ENCODE measurements around the gene CLEC4G.
"Not testable (repeated sequence)": the region's sequence is repeated elsewhere in the genome, so short reads cannot be mapped to it uniquely, and the experiment has no call there.

CLEC4G gene

DNA sequence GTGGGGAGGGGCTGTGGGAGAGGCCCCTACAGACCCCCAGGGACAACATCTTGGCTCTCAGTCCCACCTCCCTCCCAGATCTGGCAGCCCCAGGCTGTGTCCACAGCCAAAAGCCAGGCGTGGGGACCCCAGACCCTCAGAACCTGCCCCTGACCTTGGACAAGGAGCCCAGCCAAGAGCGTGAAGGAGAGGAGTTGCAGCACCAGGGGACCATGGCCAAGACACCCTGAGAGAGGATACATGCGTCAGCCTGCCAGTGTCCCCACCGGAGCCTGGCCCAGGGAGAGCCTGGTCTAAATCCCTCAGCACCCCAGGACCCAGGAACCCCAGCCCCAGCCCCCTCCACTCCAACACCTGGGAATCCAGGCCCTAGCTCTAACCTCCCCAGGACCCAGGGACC lies 14.4 kb upstream of the CLEC4G start:
- DNase-seq: not testable (repeated sequence)

GRCh38 chr19:7744871-7745650 lies 13.2 kb upstream of the CLEC4G start:
- DNase-seq: no peak

- no peak for DNase-seq
Measured at GRCh38 chr19:7744199-7744786, 12.4 kb upstream of the CLEC4G start.

- DNase-seq: no peak
Measured at GRCh38 chr19:7743425-7743841, 11.5 kb upstream of the CLEC4G start.

DNA sequence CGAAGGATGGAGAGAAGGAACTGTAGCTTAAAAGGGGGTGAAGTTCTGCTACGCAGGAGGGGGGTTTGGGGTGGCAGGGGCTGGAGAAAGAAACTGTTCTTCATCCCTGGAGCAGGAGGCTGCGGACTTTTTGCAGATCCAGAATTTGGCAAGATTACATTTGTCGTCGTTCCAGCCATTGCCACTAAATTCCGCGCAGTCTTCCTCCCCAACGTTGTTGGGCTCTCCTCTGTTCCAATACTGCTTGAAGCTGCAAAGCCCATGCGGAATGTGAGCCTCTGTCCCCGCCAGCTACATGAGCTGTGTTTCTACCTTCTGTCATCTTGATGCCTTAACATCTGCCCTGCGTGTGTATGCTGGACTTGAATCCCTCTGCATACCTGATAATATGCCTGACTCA lies 11.1 kb upstream of the CLEC4G start:
- no peak for DNase-seq

DNA sequence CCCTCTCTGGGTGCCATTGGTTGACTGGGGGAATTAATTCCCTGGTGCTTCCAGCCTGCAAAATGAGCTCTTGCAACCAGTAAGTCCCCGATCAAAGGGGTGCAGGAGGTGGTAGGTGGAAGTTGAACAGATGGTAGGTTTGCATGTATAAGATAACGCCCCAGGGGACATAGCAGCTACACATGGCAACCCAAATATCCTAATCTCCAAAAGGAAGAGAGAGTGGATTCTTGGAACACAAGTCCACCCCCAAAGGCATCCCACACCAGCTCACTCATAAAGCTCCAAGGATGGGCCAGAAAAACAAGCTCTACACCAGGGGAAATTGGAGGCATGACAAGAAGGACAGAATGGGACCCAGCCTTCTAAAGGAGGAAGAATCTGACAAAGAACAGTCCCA lies 10.7 kb upstream of the CLEC4G start:
- no peak for DNase-seq

DNA sequence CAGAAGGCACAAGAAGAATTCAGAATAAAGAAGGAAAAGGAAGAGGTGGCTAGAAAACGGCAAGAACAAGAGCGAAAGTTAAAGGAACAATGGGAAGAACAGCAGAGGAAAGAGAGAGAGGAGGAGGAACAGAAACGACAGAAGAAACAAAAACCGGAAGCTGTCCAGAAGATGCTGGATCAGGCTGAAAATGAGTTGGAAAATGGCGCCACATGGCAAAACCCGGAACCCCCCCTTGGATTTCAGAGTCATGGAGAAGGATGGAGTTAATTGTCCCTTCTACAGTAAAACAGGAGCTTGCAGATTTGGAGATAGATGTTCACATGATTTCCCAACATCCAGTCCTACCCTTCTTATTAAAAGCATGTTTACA lies 8.8 kb upstream of the CLEC4G start:
- DNase-seq: no peak

DNA sequence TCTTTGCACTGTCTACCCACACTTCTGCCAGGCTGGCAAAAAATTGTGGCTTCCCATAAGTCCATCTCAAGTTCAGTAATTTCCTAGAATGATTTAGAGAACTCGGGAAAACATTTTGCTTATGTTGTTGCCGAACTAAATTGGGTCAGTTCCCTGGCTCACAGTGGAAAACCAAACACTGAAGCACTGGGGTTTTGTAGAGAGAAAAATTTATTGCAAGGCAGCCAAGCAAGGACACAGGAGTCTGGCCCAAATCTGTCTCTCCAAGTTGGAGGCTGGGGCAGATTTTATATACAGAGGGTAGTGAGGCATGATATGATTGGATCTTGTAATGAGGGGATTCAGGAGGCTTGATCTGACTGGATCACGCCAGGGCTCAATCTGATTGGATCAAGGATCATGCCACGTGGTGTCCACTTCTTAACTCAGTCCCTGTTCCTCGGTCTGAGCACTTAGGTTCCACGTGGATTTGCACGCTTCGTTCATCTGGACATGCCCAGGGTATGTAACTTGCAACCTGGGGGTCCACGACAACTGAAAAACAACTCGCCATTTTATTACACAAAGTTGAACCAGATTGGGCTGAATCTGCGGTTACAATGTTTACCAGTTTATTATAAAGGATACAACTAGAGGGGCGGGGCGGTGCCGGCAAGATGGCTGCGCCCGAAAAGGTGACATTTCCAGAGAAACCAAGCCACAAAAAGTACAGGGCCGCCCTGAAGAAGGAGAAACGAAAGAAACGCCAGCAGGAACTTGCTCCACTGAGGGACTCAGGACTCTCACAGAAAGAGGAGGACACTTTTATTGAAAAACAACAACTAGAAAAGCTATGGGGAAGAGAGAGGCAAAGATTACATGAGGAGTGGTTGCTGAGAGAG lies 8.1 kb upstream of the CLEC4G start:
- no peak for DNase-seq

DNA sequence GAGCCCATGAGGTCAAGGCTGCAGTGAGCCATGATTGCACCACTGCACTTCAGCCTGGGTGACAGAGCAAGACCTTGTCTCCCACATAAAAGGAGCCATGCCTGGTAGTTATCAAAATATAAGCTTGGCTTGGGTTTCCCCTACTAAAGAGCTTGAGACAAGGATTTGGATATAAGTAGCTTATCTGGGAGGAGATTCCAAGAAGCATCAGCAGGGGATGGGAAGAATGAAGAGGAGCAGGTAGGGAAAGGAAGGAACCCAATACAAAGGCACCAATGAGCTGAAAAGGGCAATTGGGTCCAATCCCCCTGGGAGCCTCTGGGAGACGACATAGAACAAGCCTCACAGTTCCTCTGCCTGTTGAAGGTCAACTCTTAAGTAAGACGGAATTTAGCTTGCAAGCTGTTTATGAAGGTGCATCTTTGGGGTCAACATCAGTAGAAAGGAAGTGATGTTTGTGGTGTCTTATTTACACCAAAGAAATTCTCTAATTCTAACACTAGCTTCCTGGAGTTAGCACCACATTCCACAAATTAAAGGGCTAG lies 7.4 kb upstream of the CLEC4G start:
- no peak for DNase-seq

- DNase-seq: no peak
Measured at GRCh38 chr19:7738023-7738422, 6.1 kb upstream of the CLEC4G start.

DNA sequence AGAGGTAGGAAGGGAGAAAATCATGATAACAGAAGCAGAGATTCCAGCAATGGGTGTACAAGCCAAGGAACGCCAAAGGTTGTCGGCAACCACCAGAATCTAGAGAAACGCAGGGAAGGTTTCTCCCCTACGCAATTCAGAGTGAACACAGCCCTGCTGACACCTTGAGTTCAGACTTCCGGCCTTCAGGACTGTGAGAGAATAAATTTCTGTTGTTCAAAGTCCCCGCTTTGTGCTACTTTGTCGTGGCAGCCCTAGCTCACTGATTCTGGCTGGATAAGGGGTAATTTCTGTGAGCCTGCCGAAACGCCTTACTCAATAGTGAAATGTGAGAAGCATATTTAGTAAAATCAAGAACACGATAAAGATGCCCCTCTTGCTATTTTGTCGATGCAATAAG lies 5.3 kb upstream of the CLEC4G start:
- DNase-seq: no peak

- no peak for DNase-seq
Measured at GRCh38 chr19:7736148-7736547, 4.2 kb upstream of the CLEC4G start.

DNA sequence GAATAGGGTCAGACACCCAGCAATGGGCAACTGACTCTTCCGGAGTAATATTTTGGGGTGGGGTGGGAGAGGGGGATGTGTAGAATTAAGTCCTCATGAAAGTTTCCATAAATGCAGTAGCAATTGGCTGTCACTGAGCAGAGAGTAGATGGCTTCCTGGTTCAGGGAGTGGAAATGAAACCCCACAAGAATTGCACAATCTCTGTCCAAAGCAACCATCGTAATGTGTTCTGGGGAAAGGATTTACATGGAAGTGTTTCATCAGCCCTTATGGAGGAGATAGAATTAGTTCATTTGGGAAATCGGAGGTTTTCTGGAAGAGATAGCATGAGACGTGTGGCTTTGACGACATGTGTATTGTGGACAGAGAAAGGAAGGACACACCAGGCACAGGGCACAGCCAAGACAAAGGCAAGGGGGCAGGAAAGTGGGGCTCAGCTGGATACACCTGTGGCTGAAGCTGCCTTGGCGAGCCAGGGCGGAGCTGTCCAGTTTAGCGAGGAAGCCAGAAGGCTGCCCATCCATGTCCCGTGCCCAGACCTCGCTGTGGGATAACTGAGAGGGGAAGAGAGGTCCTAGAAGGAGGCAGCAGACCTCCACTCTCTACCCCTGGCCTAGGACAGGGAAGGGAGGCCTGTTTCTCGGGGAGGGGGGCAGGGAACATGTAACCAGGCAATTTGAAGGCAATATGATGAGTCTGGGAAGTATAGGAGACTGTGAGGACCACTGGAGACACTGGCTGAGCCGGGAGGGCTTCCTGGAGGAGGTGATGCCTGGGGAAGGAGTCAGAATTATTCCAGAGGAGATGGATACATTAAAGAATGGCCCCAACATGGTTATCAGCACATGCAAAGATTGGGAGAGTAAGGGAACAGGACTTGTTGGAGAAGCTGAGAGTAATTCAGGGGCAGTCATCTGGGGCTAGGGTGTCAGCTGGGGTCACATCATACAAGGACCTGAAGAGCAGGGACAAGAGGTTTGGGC lies 2.6 kb upstream of the CLEC4G start:
- DNase-seq: no peak

DNA sequence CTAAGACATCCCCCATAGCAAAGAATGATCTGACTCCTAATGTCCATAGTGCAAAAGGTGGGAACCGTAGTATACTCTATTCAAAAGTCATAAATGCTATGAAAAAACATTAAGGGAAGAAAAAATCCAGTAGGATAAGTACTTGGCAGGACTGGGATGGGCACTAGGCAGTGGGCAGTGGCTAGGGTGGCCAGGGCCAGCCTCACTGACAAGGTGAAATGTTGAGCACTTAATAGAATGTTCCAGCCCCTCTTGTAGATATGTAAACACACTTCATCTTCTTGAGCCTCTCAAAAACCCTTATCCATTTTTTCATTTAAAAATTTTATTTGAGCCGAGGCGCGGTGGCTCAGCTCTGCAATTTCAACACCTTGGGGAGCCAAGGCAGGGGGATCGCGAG lies 1.5 kb upstream of the CLEC4G start:
- DNase-seq: no peak

DNA sequence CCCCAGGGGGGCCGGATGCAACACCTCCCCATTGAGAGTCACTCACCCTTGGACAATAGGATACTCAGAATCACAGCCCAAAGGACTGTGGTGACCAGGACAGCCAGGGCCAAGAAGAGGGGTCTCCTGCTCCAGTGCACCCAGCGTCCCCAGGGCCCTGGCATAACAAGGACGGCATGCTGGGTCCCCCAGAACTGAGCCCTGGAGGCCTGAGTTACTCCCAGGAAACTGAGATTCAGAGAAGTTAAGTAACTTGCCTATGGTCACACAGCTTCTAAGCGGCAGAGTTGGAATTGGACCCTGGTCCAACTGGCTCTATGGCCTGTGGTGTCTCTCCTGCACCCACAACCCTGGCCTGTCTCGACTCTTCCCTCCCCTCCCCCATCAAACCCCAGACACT lies 295 bp downstream of the CLEC4G start:
- DNase-seq: no peak

DNA sequence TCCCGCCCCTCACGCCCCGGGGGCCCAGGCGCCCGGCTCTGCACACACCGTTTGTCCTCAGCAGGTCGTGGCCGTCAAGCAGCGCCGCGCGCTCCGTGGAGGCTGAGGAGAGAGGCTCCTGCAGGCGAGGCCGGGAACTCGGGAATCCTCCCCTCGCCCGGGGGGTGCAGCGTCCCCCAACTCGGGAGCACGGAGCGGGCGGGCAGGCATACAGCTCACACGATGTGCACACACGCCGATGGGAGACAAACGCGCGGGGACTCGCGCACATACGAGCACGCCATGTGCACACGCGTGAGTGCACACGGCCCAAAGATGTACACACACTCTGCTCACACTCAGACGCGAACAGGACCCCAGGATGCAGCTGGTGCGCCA lies 703 bp downstream of the CLEC4G start:
- DNase-seq: no peak

DNA sequence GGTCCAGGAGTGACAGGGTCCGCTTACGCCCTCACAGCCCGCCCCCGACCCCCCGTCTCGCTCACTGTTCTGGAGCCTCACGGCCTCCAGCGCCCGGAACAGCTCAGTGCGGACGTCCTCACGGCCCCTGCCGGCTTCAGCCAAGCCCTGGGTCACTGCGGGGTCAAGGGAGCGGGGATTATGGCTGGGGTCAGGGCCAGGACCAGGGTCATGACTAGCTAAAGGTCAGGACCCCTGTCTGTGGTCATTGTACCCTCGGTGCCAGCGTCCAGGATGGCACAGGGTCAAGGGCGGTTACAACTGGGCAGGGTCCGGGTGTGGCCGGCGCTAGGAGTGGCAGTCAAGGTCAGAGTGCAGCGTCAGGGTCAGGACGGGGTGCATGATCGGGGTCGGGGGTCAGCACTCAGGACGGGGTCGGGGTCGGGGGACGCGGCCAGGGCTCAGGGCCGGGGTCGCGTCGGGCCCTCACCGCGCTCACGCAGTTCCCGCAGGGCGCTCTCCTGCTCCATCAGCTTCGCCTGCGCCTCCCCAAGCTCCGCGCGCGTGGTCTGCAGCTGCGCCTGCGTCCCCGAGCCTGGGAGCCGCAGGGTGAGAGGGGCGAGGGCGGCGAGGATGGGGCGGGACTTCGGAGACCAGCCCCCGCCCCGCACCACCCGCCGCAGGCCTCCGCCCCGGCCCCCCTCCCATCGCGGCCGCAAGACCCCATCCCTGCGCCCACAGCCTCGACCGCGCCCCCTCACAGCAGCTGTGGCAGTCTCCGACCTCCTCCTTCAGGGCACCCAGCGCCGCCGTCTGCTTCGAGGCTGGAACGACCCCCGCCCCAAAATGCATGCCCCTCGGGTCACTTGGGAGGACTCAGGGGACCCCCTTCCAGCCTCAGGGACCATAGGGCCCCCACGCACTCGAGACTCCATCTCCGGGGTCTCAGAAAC lies 1.4 kb downstream of the CLEC4G start:
- no peak for DNase-seq

DNA sequence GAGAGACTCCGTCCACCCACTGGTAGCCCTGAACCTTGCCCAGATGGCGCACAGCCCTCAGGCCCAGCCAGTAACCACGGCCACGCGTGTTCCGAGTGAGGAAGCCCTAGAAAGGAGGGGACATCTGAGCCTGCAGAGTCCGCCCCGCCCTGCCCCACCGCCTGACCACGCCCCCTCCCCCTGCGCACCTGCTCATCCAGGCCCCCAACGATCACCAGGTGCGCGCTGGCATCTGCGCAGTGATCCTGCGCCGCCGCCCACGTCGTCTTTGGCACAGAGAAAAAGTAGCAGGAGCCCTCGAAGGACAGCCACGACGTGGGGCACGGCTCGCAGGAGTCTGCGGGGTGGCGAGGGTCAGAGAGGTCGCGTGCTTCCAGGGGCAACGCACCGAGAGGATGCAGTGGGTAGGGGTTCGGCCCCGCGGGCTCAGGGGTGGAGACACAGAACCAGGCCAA lies 2.1 kb downstream of the CLEC4G start:
- DNase-seq: no peak

GRCh38 chr19:7729211-7729610 lies 2.7 kb downstream of the CLEC4G start:
- no peak for DNase-seq

- DNase-seq: no peak
Measured at GRCh38 chr19:7725791-7726190, 6.1 kb downstream of the CLEC4G start.

DNA sequence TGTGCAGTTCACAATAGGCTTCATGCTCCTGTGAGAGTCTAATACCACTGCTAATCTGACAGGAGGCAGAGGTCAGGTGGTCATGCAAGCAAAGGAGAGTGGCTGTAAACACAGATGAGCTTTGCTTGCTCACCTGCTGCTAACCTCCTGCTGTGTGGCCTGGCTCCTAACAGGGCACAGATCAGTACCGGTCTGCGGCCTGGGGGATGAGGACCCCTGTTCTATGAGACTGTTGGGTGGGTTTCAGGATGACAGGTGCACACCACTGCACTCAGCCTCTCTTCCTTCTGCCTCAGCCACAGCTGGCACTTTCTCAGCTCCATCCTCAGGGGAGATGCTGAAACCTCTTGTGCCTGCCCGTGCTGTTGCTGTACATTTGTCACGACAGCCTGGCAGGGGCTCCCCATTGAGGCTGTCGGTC lies 9.7 kb downstream of the CLEC4G start:
- peak; percentile 24 for DNase-seq

Data from NCI-H1417 treated with DMSO at 0.1 percent for 48 hours (cell line).